ENCODE results near the gene DDB1.

The DDB1 gene

DNA sequence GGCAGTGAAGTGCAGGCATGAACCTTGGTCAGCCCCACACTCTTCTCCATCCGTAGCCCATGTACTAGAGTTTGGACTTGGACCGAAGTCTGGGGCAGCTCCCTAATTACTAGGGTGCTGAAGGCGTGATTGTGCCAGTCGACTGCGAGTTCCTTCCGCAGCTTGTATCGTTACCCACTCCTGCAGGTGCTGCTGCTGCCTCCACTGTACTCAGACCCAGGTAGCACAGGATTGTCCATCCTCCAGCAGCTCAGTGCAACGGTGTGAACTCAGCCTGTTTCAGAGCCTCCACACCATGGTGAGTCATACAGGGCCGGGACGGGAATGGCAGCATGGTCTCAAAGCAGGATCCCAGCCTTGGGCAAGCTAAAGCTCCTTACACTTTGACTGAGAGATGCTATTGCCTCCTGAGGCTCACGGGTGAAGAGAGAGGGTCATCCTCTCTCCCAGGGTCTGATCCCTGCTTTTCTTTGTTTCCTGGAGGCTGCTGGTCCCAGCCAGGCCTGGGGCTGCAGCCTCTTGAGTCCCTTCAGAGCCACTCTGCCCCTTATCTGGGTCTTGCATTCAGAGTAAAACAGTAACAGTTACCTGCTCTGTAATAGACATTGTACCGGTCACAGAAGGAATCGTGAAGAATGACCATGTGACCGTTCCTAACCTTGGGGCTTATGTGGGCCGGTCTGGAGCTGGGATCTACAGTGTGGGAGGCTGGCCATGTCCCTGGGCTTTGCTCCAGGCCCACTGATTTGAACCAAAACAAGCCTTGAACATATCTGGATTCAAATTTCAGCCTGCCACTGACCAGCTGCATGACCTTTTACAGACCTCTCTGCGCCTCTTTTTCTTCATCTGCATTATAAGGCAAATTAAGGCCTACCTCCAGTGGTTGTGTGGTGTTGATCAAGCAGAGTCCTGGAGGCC lies 1.8 kb upstream of the DDB1 start:
- no peak for DNase-seq

DNA sequence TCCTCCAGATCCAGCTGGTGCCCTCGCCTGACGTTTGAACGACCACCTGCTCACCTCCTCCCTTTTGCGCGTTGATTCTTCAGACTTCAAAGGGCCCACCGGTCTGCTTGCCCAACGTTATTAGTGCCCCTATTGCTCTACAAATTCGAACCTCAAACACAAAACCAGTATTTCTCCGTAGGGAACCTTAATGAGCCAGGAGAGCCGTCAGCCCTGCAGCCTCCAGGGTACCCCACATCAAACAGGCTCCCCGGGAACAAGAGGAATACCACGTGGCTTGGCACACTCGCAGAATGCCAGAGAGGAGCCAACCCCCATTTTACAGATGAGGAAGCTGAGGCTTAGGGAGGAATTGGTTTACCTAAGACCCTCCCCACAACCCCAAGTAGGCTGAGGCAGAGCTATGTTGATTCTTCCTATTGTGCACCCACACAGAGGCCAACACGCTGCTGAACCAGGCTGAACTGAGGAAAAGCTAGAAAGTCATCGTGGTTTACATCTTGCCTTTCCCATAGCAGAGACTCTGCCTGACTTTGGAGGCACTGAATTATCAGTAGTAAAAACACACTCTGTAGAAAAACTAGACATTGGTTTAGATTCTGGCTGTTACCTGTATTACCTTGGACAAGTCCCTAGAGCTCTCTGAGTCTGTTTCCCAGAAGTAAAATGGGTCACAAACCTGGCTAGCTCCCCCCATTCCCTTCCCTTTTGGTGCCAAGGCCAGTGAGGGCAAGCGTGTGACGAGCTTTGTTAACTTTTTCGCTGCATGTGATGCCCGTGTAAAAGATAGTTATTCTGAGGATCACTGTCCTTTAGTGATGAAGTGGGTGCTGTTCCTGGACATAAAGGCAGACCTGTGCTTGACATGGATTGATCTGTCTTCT lies 887 bp upstream of the DDB1 start:
- no peak for DNase-seq

DNA sequence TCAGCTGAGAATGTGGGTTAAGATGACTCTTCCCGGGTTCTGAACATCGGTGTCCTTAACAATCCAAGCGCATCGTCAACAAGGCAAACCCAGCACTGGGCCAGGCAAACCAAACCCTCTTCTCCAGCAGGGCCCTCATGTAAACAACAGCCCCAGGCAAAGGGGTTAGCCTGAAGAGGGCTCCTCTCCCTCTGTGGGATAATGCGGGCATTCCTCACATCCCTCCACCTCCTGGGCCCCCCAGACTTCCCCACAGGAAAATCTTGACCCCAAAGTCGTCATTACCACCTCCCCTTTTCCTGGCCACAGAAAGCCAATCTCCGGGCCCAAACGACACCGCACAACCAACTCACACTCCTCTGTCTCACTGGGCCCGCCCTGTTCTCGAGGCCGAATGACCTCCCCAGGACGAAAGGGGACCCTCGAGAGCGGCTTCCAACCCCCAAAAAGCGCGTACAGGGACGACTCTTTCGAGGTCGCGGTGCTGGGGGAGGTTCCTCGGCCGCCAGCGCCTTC lies 566 bp downstream of the DDB1 start:
- DNase-seq: no peak

DNA sequence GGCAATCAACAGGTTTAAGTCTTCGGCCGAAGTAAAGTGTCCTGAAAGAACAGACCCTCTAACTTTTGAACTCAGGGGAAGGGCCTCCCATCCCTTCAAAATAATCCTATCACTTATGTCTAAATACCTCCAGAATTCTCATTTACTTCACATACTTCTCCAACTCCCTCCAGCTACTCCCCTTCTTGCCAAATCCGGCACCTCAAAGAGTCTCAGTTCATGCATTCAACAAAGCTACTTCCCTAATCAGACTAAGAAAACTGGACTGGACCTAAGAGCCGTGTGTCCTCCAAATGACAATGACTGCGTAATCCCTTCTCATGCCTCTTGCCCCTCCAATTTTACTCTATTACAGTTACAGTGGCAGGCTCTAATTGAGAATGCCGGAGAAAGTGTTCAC lies 1.3 kb downstream of the DDB1 start:
- no peak for DNase-seq

DNA sequence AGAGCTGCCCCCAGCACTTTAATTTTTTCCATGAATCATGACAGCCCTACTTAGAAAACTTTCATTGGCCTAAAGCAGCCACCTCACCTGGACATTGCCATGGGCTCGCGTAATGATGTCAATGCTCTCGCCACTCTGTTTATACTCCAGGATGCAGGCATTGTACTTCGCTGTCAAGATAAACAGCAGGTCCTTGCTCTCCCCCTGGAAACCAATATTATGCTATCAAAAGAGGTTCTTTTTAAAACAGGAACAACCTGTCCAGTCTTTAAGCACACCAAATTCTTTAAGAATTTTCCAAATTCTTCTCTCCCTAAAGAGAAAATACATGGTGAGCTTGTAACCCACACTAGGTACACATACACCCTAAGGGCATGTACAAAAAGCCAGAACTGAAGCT lies 3.0 kb downstream of the DDB1 start:
- DNase-seq: no peak

DNA sequence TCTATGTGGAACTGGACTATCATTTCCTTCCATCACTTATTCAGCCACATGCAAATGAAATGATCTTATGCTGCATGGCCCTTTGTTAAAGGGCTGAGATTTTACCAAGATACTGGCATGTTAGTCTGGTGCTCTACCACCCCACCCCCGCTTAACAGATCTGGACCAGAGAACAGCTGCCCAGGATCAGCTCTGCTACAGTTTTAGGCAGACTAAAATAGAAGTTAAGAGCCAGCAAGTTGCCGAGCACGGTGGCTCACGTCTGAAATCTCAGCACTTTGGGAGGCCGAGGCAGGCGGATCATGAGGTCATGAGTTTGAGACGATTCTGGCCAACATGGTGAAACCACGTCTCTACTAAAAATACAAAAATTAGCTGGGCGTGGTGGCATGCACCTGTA lies 4.6 kb downstream of the DDB1 start:
- no peak for DNase-seq

DNA sequence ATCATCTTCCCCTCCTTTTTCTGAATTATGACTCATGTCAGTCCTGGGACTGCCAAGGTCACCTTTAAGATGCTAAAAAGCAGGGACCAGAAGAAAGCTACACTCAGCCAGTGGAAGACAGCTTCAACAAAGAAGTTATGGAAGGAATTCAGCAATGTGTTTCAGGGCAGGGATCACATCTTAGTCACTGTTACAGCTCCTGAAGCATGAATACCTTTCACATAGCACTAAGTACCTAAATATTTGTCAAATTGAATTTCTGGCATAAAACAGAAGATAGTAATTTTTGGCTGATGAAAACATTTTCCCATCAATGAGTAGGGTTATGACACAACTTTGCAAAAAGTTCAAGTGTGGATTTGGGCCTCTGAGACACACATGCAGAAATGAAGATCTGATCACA lies 5.2 kb downstream of the DDB1 start:
- DNase-seq: no peak

DNA sequence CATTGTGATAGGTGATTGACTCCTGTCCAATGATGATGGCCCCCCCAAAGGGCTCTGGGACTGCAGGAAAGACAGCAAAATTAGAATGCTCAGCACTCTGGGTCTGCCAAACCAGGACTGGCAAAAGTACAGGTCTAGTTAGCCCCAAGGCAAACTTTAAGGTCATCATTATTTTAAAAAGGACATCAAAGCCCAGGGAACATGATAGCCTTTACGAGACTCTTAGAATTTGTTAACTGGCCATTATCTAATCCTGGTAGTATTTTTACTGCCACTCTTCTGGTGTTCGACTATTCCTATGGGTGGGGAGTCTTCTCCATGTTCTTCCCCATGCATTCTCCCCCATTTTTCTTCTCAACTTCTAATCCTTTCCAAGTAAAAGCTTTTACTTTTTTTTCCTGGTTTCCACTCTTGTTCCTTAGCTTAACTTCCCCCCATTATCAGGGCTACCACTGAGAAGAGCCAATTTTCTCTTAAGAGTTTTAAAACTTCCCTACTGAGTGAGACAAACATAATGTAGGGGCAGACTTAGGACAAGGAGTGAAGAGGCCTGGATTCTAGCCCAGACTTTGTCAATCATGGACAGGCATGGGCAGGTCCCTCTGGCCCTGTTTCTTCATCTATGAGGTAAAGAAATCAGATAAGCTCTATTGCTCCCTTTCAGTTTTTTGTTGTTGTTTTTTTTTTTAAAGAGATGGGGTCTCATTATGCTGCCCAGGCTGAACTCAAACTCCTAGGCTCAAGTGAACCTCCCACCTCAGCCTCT lies 7.1 kb downstream of the DDB1 start:
- no peak for DNase-seq

DNA sequence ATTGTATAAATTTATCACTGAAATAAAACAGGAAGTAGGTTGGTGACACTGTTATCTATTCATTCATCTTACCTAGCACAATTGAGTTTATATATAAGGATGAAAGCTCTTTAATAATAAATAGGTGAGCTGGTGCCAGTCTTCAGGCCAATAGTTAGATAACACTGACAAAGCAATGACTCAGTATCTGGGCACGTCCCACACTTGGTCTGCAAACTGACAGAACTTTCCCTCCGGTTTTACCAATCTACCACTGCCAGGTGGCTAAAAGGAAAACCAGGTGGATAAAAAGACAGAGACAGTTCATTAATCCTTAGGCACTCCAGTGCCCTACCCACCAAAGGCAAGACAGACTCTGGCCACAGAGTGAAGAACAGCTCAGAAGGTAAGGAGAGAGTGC lies 17.6 kb downstream of the DDB1 start:
- DNase-seq: no peak

DNA sequence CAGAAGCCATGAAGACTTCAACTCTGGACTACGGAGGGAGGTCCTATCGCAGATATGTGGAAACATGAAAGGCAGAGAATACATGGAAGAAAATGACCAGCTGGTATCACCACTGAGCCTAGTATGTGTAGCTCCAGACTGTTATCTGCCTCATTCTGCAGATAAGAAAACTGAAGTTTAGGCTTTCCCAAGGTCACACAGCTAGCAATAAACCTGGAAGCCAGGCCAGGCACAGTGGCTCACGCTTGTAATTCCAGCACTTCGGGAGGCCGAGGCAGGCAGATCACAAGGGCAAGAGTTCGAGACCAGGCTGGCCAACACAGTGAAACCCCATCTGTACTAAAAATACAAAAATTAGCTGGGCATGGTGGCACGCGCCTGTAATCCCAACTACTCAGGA lies 22.2 kb downstream of the DDB1 start:
- DNase-seq: no peak

DNA sequence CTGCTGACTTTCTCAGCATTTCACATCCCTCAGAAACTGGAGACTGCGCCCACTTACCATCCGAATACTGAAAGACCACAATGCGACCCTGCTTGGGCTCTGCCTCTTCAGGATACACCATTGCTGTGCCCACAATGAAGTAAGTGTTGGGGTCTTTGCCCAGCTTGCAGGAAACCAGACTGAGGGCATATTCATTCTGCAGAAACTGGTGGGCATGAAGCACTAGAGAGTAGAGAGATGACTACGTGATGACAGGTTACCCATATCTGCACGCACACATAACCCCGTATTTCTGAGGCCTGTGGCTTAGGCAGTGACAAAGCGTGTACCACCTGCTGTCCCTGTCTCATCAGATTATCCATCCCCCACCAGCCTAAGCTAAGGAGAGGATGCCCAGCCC lies 23.2 kb downstream of the DDB1 start:
- no peak for DNase-seq

DNA sequence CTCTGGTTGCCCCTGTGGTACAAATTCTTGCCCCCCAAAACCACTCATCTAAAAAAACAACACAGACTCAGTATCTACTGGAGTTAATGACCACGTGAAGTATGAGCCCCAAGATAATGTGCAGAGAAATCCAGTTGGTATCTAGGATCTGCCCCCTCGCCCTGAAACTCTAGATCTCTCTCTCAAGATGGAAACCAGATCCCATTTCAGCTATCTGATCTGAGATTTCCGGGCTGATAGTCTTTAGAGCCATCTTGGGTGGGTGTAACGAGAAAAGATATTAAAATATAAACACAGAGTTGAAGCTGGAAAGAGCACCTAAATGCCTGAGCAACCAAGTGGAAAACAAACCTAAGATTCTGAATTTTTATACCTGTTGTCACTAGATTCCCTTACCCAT lies 23.8 kb downstream of the DDB1 start:
- no peak for DNase-seq

DNA sequence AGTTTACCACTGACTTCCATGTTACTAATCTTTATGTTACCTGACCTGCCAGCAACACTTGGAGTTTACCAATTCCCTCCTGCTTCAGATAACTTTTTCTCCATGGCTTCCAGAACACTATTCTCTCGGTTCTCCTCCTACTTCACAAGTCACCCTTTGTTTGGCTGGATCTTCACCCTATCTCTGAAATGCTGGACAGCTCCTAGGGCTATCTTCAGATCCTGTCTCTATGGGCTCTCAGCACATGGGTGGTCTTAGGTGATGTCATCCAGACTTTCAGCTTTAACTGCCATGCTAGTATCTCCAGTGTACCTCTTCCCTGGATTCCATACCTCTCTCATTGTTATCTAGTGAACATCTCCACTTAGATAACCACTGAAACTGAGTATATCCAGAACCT lies 25.6 kb downstream of the DDB1 start:
- no peak for DNase-seq

DNA sequence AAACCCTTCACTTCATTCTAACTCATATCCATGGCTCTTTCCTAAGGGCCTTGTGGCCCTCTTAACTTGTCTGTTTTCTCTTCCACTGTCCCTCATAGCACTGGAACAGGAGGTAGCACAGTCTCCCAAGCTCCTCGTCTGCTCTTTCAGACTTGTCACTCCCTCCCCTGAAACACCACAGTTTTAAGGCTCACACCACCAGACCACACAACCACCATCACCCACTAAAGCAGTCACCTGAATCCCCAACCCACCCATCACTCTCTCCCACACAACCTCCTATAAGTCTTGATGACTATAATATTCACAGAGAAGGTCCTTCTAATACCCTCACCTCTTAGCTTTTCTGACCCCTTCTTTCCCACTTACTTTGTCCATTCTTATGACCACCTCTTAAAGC lies 26.7 kb downstream of the DDB1 start:
- DNase-seq: no peak

DNA sequence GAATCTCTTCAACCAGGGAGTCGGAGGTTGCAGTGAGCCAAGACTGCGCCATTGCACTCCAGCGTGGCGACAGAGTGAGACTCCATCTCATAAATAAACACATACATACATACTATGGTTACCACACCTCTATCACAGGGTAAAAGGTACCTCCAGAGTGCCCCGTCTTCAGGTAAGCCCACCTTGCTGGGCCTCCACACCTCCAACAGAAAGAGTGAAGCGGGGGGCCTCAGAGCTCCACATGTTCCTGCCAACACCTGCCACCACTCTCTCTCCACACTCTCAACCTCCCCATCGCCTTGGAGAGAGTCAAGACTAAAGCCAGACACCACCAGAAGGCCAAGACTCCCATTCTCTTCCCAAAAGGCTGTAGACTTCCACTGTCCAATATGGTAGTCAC lies 27.5 kb downstream of the DDB1 start:
- DNase-seq: no peak

DNA sequence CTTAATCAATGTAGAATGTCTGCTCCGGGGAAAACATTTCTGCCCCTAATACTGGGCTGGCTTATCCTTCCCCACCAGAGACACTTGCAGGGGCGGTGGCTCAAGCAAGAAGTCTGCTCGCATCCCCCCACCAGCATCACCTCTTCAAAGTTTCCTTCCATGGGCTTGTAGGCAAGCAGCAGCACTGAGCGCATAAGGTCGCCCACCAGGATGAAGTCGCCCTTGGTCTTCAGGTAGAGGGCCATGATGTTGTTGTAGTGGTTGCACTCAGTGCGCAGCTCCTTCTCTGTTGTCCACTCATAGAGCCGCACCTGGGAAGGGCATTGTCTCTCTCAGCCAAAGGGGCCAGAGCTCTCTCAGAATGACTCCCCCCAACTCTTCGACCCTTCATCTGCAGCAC lies 29.2 kb downstream of the DDB1 start:
- DNase-seq: no peak

DNA sequence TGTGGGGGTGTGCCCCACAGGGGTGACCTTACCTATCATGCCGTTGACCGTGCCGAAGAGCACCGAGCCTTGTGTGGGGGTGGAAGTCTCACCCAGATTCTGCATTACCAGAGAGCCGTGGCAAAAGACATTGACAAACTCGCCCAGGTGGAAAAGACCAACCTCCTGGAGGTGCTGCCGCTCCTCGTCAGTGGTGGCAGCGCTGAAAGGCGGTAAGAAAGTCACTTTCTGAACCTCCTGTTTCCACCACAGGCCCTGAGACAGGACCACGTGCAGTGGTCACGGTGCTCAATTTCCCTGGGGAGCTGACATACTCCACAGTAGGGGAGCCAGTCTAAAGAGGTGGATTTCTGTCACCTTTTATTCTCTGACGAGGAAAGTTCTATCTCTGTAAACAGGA lies 30.4 kb downstream of the DDB1 start:
- DNase-seq: no peak

DNA sequence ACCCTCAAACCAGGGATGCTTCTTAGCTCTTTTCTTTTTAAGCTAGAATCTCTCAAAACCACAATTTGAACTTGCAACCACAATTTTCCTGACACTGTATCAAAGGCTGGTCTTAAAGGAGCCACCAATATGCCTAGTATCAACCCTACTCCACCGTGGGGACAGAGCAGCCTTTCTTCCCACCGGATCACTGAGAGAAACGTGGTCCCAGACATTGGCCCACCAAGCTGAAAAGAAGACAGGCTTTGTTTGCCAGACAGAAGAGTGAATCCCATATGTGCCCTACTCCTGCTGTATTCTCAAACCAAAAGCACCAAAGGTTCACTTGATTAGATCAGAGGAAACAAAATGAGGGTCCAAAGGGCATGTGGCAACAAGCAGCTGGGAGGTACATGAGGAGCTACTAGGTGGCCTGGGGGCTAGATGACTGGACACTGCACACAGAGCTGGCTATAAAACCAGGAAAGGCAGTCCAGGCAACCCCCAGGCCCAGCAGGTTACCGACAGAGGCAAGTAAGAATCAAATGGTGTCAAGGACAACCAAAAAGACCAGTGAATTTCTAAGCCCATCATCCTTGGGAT lies 34.2 kb downstream of the DDB1 start:
- DNase-seq: no peak

DNA sequence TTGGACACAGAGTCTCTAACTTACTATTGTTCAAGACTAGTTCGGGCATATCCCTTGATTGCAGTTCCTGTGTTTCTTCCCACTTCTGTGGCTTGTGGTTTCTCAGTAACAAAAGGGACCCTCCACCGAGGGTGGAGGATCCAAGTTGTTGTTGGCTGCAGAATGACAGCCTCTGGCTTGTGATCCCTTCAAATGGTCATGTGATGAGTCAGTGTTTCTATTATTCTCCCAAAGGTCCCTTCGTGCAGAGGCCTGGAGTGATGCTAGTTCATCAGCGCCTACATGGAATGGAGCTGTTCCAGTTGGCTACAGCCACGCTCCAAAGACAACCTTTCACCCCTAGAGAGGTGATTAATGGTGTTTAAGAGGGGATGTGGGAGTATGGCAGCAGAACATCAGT lies 35.2 kb downstream of the DDB1 start:
- no peak for DNase-seq

DNA sequence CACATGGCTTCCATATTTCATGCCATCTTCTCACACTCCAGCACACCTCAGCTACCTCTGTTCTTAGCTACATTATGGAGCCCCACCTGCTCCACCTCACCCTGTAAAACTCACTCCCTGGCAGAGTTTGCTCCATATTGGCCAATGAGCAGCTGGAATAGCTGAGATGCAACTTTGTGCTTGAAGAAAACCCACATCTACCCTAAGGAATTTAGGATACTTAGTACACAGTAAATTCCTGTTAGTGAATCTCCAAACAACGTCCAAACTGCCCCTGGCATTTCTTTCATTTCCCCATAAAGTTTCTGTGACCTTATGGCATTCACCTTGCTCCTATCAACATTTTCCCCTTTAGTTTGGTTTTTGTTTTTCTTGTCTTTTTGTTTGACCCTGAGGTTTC lies 35.6 kb downstream of the DDB1 start:
- DNase-seq: no peak

DNA sequence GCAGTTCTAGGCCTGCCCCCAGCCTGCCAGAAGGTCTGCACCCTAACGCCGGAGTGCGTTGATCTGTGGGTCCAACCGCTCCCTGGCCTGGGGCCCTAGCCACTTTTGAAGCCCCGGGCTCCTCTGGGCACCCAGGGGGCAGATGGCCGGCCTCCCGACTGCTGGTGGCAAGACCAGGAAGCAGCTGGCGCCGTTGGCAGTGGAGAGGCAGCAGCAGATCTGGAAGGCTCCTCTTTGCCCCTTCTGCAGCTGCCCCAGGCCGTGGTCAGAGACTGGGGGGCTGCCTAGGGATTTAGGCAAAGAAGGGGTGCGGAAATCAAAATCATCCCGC lies 37.3 kb downstream of the DDB1 start:
- no peak for DNase-seq

DNA sequence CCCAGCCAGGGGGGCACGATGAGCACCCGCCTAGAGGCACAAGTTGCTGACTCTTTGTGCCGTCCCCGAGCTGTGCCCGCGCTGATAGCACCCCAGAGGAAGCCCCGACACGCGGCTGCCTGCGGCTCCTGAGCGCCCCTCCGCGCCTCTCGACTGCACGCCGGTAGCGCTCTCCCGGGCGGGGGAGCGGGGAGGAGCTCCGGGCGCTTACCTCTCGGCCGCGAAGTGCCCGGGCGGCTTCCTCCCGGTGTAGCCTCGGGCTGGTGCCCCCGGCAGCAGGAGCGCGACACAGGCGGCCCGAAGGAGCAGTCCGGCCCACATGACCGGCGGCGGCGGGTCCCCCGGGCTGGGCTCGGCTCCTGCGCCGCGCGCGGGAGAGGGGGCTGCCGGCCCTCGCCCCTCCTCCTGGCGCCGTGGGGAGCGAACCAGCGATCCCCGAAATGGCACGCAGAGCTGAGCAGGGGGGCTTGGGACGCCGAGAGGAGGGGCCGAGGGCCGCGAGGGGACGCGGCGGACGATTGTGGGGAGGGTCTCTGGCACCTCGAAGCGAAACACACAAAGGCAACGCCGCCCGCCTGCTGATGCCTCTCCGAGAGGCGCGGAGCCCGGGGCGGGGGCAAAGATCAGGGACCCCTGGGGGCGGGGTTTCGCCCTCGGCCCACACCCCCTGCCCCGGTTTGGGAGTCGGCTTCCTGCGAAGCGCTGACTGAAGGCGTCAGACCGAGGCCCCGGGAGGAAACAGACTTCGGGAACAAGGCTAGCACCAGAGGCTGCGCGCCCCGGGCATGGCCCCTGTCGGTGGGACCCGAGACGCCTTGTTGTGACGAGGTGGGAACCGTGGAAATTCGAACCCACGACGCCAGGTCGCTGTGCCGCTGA lies 37.9 kb downstream of the DDB1 start, which contains the start of gene VWCE:
Gene VWCE (minus strand): TSS at position 600 of the 879 bp plus-strand sequence. CDS start 279 bp downstream, at position 321.
- peak; percentile 34 to 64 (median 40) for DNase-seq
